Nephron (organoid): Measurements from ENCODE around the gene MSI2.

Experiments used
- H3K27ac Mint-ChIP-seq, 3 experiments: 2 replicates each; pipeline ENCODE4 v1.8.0; 2020; ENCODE audit warnings: mixed read lengths in 3 of 3, mild to moderate bottlenecking in 2 of 3, moderate library complexity in 1 of 3
- H3K27me3 Mint-ChIP-seq: 2 replicates; pipeline ENCODE4 v1.8.0; 2021; ENCODE audit warnings: low read depth, mild to moderate bottlenecking, moderate library complexity, mixed read lengths
- H3K36me3 Mint-ChIP-seq: 2 replicates; pipeline ENCODE4 v1.8.0; 2020; ENCODE audit warnings: low read depth, mixed read lengths
- H3K4me1 Mint-ChIP-seq: 2 replicates; pipeline ENCODE4 v1.8.0; 2020; ENCODE audit warnings: mixed read lengths
- H3K4me3 Mint-ChIP-seq, 3 experiments: 2 replicates each; pipeline ENCODE4 v1.8.0; 2020; ENCODE audit warnings: mild to moderate bottlenecking in 3 of 3, mixed read lengths in 3 of 3, moderate library complexity in 2 of 3
- H3K9me3 Mint-ChIP-seq: 2 replicates; pipeline ENCODE4 v1.8.0; 2020; ENCODE audit warnings: mixed read lengths
- TF ChIP-seq, protein P1 (sequence below), 3 experiments: fragments of 200-600 bp; sonication (generic); IDR thresholded peaks; one replicate each; pipeline ENCODE4 v1.5.0; 2021; ENCODE audit warnings: antibody characterized with exemption in 3 of 3; ENCODE audit not compliant: unreplicated experiment in 3 of 3

The MSI2 gene

DNA sequence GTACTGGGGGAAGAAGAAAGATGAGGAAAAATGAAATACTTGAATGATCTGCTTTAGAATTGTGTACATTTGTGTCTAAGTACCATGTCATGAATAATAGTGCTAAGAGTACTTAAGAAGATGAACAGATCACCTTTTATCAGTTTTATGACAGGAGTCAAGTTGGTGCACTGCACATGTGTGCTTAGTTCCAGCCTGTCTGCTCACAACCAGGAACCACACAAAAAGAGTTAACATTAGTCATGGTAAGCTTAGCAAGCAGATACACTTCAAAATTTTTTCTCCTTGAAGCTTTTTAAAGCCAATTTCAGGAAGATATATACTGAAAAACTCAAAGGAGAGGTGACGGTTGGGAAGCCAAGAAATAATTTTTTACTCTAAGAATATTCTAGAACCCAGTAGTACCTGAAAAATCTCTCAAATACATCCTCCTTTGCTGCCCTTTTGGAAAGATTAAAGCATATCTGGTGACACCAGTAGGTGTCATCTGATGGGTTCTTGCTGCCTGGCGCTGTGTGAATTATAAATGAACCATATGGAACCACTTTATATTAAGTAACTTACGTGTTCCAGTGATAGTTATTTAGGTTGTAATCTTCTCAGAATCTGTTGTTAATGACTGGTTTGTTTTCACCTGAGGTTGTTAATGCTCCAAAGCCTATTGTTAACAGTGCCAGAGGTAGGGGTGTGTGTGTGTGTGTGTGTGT, 93.4 kb downstream of the MSI2 start:
- Mint-ChIP-seq H3K4me3 (no peak overlapping the region), H3K9me3 (no peaks in the 10 kb centered on the region), H3K27me3 (peaks cover 7% of the 10 kb centered on the region), H3K4me1 (no peaks in the 10 kb centered on the region), H3K27ac (no peak overlapping the region), H3K36me3 (peaks cover 46% of the 10 kb centered on the region)
- TF ChIP-seq, protein P1, sequence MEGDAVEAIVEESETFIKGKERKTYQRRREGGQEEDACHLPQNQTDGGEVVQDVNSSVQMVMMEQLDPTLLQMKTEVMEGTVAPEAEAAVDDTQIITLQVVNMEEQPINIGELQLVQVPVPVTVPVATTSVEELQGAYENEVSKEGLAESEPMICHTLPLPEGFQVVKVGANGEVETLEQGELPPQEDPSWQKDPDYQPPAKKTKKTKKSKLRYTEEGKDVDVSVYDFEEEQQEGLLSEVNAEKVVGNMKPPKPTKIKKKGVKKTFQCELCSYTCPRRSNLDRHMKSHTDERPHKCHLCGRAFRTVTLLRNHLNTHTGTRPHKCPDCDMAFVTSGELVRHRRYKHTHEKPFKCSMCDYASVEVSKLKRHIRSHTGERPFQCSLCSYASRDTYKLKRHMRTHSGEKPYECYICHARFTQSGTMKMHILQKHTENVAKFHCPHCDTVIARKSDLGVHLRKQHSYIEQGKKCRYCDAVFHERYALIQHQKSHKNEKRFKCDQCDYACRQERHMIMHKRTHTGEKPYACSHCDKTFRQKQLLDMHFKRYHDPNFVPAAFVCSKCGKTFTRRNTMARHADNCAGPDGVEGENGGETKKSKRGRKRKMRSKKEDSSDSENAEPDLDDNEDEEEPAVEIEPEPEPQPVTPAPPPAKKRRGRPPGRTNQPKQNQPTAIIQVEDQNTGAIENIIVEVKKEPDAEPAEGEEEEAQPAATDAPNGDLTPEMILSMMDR (IDR thresholded peaks at IDR 0.05; ENCODE audit: unreplicated experiment in 3 of 3) = no peak

DNA sequence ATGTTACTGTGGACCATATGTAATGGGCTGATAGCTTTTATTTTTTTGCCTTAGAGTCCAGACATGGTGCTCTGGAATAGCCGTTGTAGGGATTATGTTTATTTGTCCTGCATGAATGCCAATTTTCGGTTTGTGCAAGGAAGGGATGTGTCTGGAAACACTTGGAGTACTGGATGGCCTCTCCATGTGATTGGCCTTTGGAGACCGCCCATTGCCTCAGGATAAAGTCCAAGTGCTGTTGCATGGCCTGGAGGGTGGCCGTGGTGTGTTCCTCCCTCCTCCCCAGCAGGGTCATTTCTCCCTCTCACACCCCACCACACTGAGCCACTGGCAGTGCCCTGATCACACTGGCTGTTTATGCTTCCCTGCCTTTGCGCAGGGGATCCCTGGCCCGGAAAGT, 93.9 kb downstream of the MSI2 start:
- Mint-ChIP-seq H3K27me3 (peaks cover 7% of the 10 kb centered on the region), H3K36me3 (peaks cover 46% of the 10 kb centered on the region), H3K27ac (no peak overlapping the region), H3K9me3 (no peaks in the 10 kb centered on the region), H3K4me1 (no peaks in the 10 kb centered on the region), H3K4me3 (no peak overlapping the region)
- TF ChIP-seq, protein P1 (IDR thresholded peaks at IDR 0.05; ENCODE audit: unreplicated experiment in 3 of 3) = no peak

DNA sequence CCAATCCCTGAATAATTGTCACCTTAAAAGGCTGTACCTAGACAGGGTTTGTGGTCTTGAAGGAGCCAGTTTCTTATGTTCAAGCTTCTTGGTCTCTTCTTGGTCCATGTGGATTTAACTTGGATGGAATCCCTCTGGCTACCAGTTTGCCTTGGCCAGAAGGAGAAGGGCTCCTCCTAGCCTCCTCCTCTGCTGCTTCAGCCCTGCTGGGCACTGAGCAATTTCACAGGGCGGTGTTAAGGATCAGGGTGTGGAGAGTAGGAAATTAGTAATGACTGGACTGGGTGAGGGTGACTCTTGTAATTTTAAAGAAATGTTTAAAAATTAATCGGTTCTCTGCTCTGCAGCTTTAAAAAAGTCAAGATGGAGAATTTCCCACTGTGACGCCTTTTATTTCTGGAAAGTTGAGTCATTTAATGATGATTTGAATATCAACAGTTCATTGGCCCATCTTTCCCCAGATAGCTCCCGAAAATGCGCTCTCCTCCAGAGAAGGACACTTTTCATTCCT, 96.4 kb downstream of the MSI2 start:
- Mint-ChIP-seq H3K36me3 (peaks cover 39% of the 10 kb centered on the region), H3K4me1 (peaks cover 18% of the 10 kb centered on the region), H3K9me3 (no peaks in the 10 kb centered on the region), H3K27ac (no peak overlapping the region), H3K4me3 (no peak overlapping the region), H3K27me3 (peaks cover 8% of the 10 kb centered on the region)
- TF ChIP-seq, protein P1 (IDR thresholded peaks at IDR 0.05; ENCODE audit: unreplicated experiment in 3 of 3) = no peak

DNA sequence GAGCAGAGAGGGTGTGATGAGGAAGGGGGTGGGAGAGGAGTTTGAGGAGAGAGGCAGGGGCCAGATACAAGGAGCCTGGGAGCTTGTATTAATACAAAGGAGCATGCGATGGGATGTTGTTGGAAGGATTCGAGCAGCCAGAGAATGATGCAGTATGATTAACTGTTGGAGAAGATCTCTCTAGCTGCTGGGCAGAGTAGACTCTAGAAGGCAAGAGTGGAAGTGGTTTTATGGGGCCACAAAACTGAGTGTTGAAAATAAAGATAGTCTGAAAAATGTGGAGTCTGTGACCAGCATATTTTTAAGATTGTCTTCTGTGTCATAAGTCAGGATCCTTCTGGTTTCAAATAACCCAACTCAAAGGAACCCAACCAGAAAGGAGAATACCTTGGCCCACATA, 98.3 kb downstream of the MSI2 start:
- Mint-ChIP-seq H3K9me3 (no peaks in the 10 kb centered on the region), H3K36me3 (peaks cover 23% of the 10 kb centered on the region), H3K4me1 (peaks cover 25% of the 10 kb centered on the region), H3K4me3 (no peak overlapping the region), H3K27ac (peak overlapping the region in 2 of 3 experiments; percentile 13 to 36), H3K27me3 (peaks cover 8% of the 10 kb centered on the region)
- TF ChIP-seq, protein P1 (IDR thresholded peaks at IDR 0.05; ENCODE audit: unreplicated experiment in 3 of 3) = no peak

DNA sequence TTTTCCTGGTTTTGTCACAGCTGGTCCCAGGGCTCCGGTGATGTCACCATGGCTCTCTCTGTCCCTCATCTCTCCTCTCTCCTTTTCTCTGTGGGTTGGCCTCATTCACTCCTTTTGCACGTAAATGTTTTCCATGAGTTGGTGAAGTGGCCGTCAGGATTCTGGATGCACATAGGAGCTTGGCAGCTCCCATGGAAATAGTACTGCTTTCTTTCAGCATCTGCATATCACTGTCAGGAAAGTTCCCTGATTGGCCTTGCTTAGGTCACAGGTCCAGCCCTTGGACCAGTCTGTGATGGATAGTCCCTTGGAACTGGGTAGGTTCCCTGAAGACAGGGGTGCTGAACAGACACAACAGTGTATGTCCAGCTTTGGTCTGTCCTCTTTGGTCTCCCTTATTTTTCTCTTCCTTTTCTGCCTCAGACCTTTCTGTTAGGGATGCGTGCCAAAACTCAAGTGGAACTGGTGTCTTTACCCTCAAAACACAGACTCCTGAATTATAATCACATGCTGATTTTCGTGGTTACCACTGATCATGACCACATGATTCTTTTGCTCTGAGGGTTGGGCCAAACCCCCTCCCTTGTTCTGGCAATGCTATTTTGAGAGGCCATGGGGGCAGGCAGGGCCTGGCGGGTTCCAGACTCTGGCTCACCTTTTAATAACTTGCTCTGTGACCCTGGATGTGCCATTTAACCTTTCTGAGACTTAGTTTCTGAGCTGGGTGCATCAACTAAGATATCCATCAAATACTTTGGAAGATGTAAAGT, 99.0 kb downstream of the MSI2 start:
- peaks cover 25% of the 10 kb centered on the region for H3K4me1 Mint-ChIP-seq
- H3K27ac Mint-ChIP-seq = peak overlapping the region in 1 of 3 experiments; percentile 97

More for the DNA sequence above, 99.0 kb downstream of the MSI2 start:
- Mint-ChIP-seq H3K4me3 (no peak overlapping the region), H3K27me3 (peaks cover 8% of the 10 kb centered on the region), H3K36me3 (peaks cover 20% of the 10 kb centered on the region), H3K9me3 (no peaks in the 10 kb centered on the region)
- TF ChIP-seq, protein P1 (IDR thresholded peaks at IDR 0.05; ENCODE audit: unreplicated experiment in 3 of 3) = no peak
